Small intestine (tissue), 16 donors: ENCODE data around the gene HESX1. TPM values are rescaled to one million over a fixed set of nuclear protein-coding genes. Genes with fewer than 3 reads are reported as not detected.
A peak's percentile ranks its signal among the peaks of the same experiment; 100 is the strongest.

ENCODE experiments used
- DNase-seq, 2 donors: peaks; one replicate each; pipeline versions ENCODE4 v3.0.0 to v3.0.0-alpha.2; 2013
- FAIRE-seq: peaks from 2 replicates; lab custom pipeline; 2012; peaks lifted over from hg19 to GRCh38; lab: Jason Lieb, UNC
- H3K27ac ChIP-seq, 3 donors: one replicate each; pipeline ENCODE4 v1.5.1; 2013; ENCODE audit warnings: low read length in 2 of 3, mild to moderate bottlenecking in 2 of 3, control low read depth in 1 of 3, inconsistent platforms in 1 of 3, low read depth in 1 of 3, moderate library complexity in 1 of 3
- H3K27me3 ChIP-seq, 3 donors: one replicate each; pipeline ENCODE4 v1.6.1; 2013; ENCODE audit warnings: low read length in 3 of 3, inconsistent platforms in 1 of 3; ENCODE audit not compliant: control insufficient read depth in 3 of 3, insufficient read depth in 3 of 3
- H3K36me3 ChIP-seq, 3 donors: one replicate each; pipeline ENCODE4 v1.6.1; 2013; ENCODE audit warnings: low read length in 3 of 3, inconsistent platforms in 1 of 3, low read depth in 1 of 3, mild to moderate bottlenecking in 1 of 3, moderate library complexity in 1 of 3; ENCODE audit not compliant: control insufficient read depth in 3 of 3, insufficient read depth in 2 of 3
- H3K4me1 ChIP-seq, 3 donors: one replicate each; pipeline ENCODE4 v1.6.1; 2013; ENCODE audit warnings: low read length in 2 of 3, inconsistent platforms in 1 of 3, low read depth in 1 of 3, mild to moderate bottlenecking in 1 of 3, moderate library complexity in 1 of 3; ENCODE audit not compliant: control insufficient read depth in 3 of 3, insufficient read depth in 2 of 3
- H3K4me3 ChIP-seq, 3 donors: one replicate each; pipeline ENCODE4 v1.5.1; 2013; ENCODE audit warnings: low read length in 3 of 3, control low read depth in 1 of 3, inconsistent platforms in 1 of 3, low read depth in 1 of 3, mild to moderate bottlenecking in 1 of 3, moderate library complexity in 1 of 3
- H3K9me3 ChIP-seq, 2 donors: one replicate each; pipeline ENCODE4 v1.6.1; 2013; ENCODE audit warnings: low read depth in 1 of 2, low read length in 1 of 2; ENCODE audit not compliant: control insufficient read depth in 2 of 2, insufficient read depth in 1 of 2
- WGBS, 3 donors: extraction: QIAGEN DNeasy Blood & Tissue Kit; methylation state at CpG; one replicate each; pipeline ENCODE4 v1.1.7; 2013; 5-methylcytosine and 5-hydroxymethylcytosine counted together
- long read RNA-seq, 10 donors: transcript quantifications; one replicate each; lab custom pipeline, GENCODE V29; 2026
- polyA plus RNA-seq, 4 donors: library from polyadenylated mRNA; stranded (reverse) in 3 of 4; unstranded in 1 of 4; fragments of 200-250 nt in 3 of 4; fragments of 120-200 nt in 1 of 4; gene quantifications; one replicate each; pipeline versions ENCODE4 v1.2.1 to v1.2.3, GENCODE V29; 2013
- donor health status: healthy with polysubstance abuse.
- donor health status: control.
- donor health status: control.
- donor health status: Bipolar disorder and iron deficiency.
- donor health status: healthy.

Gene HESX1
- polyA plus RNA-seq, result 1 to 10 TPM in 2 of 4 donors, not detected in 2; 1.3 to 1.4 TPM
- long read RNA-seq, donor 1, result 0 reads
- long read RNA-seq, donor 2, result 0 reads
- long read RNA-seq, donor 3, result 0 reads
- long read RNA-seq, donor 4, result 0 reads
- long read RNA-seq, donor 5, result 0 reads
- long read RNA-seq, donor 6, result 0 reads
- long read RNA-seq, donor 7, result 0 reads
- long read RNA-seq, donor 8, result 0 reads
- long read RNA-seq, donor 9, result 0 reads
- long read RNA-seq, donor 10, result 0 reads

GRCh38 chr3:57199895-57200297, at the start of gene HESX1:
Gene HESX1, minus strand, starts transcription at chr3:57199978. Its CDS starts 60 bp downstream, at chr3:57199918.
- H3K27ac ChIP-seq, result no peak within 1 kb of the TSS
- no peaks in the 10 kb centered on the region for H3K27me3 ChIP-seq
- 65 to 86% (median 82%) methylated on average over 4 of the region's 4 CpGs for WGBS, 3 donors
- H3K4me1 ChIP-seq, result no peaks in the 10 kb centered on the region
- no peaks in the 10 kb centered on the region for H3K36me3 ChIP-seq
- DNase-seq (no peak), FAIRE-seq (no peak)
- no peaks in the 10 kb centered on the region for H3K9me3 ChIP-seq
- H3K4me3 ChIP-seq, result no peak within 1 kb of the TSS

GRCh38 chr3:57244946-57245345, 45.2 kb upstream of the HESX1 start:
- DNase-seq (no peak), FAIRE-seq (no peak)
- 84 to 86% (median 86%) methylated on average over 2 of the region's 2 CpGs for WGBS, 3 donors
- Histone ChIP-seq H3K27ac (no peak overlapping the region), H3K36me3 (peaks cover 0 to 23% (median 4%) of the 10 kb centered on the region in 3 donors), H3K9me3 (no peaks in the 10 kb centered on the region), H3K27me3 (no peaks in the 10 kb centered on the region), H3K4me3 (no peak overlapping the region), H3K4me1 (no peaks in the 10 kb centered on the region)

GRCh38 chr3:57234613-57235575, 35.1 kb upstream of the HESX1 start:
- H3K4me3 ChIP-seq, result no peak overlapping the region
- H3K27ac ChIP-seq, result no peak overlapping the region

GRCh38 chr3:57233799-57234198, 34.0 kb upstream of the HESX1 start:
- H3K4me1 ChIP-seq, result peaks cover 0 to 4% (median under 1%) of the 10 kb centered on the region in 3 donors
- no peak overlapping the region for H3K27ac ChIP-seq
- peaks cover 0 to 11% (median 2%) of the 10 kb centered on the region in 3 donors for H3K36me3 ChIP-seq
- DNase-seq, result no peak
- no peak for FAIRE-seq
- no peaks in the 10 kb centered on the region for H3K27me3 ChIP-seq
- 94 to 100% (median 95%) methylated on average over 2 of the region's 2 CpGs for WGBS, 3 donors
- H3K4me3 ChIP-seq, result no peak overlapping the region
- no peaks in the 10 kb centered on the region for H3K9me3 ChIP-seq

More at GRCh38 chr3:57234613-57235575, 35.1 kb upstream of the HESX1 start:
- DNase-seq, result no peak
- WGBS, 3 donors, result 86 to 90% (median 89%) methylated on average over 13 of the region's 13 CpGs
- peaks cover 0 to 14% (median 3%) of the 10 kb centered on the region in 3 donors for H3K36me3 ChIP-seq
- no peaks in the 10 kb centered on the region for H3K9me3 ChIP-seq
- peaks cover 0 to 2% (median 0%) of the 10 kb centered on the region in 3 donors for H3K4me1 ChIP-seq
- H3K27me3 ChIP-seq, result no peaks in the 10 kb centered on the region
- no peak for FAIRE-seq

GRCh38 chr3:57230006-57230405, 30.2 kb upstream of the HESX1 start:
- 61 to 84% (median 79%) methylated on average over 2 of the region's 2 CpGs for WGBS, 3 donors
- H3K4me3 ChIP-seq, result no peak overlapping the region
- peaks cover 2 to 7% (median 4%) of the 10 kb centered on the region in 3 donors for H3K4me1 ChIP-seq
- no peak overlapping the region for H3K27ac ChIP-seq
- no peaks in the 10 kb centered on the region for H3K9me3 ChIP-seq
- DNase-seq (no peak), FAIRE-seq (no peak)
- H3K36me3 ChIP-seq, result peaks cover 0 to 8% (median 0%) of the 10 kb centered on the region in 3 donors
- H3K27me3 ChIP-seq, result no peaks in the 10 kb centered on the region

- peak overlapping the region; percentile 48 to 93 (median 81) for H3K4me3 ChIP-seq
- H3K27me3 ChIP-seq, result no peaks in the 10 kb centered on the region
- peak; percentile 42 to 73 for DNase-seq
- peak overlapping the region; percentile 77 to 93 (median 89) for H3K27ac ChIP-seq
- H3K36me3 ChIP-seq, result peaks cover 0 to 8% (median 0%) of the 10 kb centered on the region in 3 donors
- FAIRE-seq, result no peak
- H3K4me1 ChIP-seq, result peaks cover 2 to 7% (median 4%) of the 10 kb centered on the region in 3 donors
- H3K9me3 ChIP-seq, result no peaks in the 10 kb centered on the region
- 0% methylated on average over 66 to 70 of the region's 70 CpGs for WGBS, 3 donors
Measured at GRCh38 chr3:57227930-57228751, 28.4 kb upstream of the HESX1 start.

GRCh38 chr3:57227204-57227929, 27.6 kb upstream of the HESX1 start, which contains the start of gene APPL1:
Gene APPL1, plus strand, starts transcription at chr3:57227729. Its CDS starts 155 bp downstream, at chr3:57227884.
- H3K9me3 ChIP-seq, result no peaks in the 10 kb centered on the region
- H3K4me3 ChIP-seq, result peak within 1 kb of the TSS; percentile 48 to 93 (median 81)
- DNase-seq, result peak; percentile 89 to 97
- peaks cover 2 to 7% (median 4%) of the 10 kb centered on the region in 3 donors for H3K4me1 ChIP-seq
- FAIRE-seq, result no peak
- 1% methylated on average over 41 to 71 of the region's 71 CpGs for WGBS, 3 donors
- peak within 1 kb of the TSS; percentile 81 to 93 (median 89) for H3K27ac ChIP-seq
- no peaks in the 10 kb centered on the region for H3K27me3 ChIP-seq
- H3K36me3 ChIP-seq, result peaks cover 0 to 8% (median 0%) of the 10 kb centered on the region in 3 donors
